Heart left ventricle (tissue), 13 donors: ENCODE results near the gene STIMATE.

Experiments
- CTCF ChIP-seq, 12 donors: fragments of 200-600 bp; sonication (generic) in 4 of 12; IDR thresholded peaks; one replicate each; pipeline versions ENCODE4 v1.5.0 to v1.8.0; 2018 to 2022; ENCODE audit warnings: antibody characterized with exemption in 12 of 12, mild to moderate bottlenecking in 5 of 12
- POLR2A ChIP-seq, 2 donors: fragments of 450-650 bp; IDR thresholded peaks; one replicate each; pipeline ENCODE4 v1.6.1; 2017; ENCODE audit warnings: antibody characterized with exemption in 2 of 2, mild to moderate bottlenecking in 2 of 2, moderate library complexity in 2 of 2
- donor health status: ischemic (EF 13 %, LVEDD 7.1; RV severe dilation, severe dysfunction).
- donor health status: DM: no; HTN: yes; CAD: no.
- donor health status: DM: no; HTN: no; CAD: no.
- donor health status: ischemic (EF 25% LVEDD 6.9; RV normal size, moderate dysfunction).
- donor health status: ischemic (EF 25% LVEDD 5.7; RV mildly dilated, moderate dysfunction).
- donor health status: ischemic (EF 35%, LVEDD 5.7; RV mildly dilated, moderate dysfunction).
- donor health status: nonischemic (EF 11% LVEDD 7.7; RV severe dilation, severe dysfunction).
- donor health status: DM: yes; HTN: yes; CAD: no.
- donor health status: PGD.
- donor health status: ischemic (EF 29% LVEDD 5.4; RV normal size, mild dysfunction).
- donor health status: nonischemic (EF 23%, LVEDD 6.1; RV moderate dilation, normal function).

DNA sequence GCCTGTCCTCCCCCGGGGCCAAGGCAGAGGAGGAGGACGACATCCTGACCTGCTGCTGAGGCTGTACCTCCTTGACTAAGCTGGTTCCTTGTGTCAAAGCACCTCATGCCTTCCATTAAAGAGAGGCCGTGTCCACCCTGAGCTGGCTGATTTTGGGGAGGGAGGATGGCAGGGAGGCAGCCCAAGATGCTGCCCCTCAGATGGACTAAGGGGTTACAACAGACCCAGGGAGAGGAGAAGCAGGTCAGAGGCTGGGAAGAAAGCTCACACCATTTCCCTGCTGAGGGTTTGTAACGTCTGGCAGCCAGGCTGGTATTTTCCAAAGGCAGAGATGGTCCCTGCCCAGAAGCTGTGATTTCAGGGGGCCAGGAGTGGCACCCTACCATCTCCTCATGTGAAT, 105.4 kb downstream of the STIMATE start:
- TF ChIP-seq POLR2A (IDR thresholded peaks at IDR 0.05) (no peak), CTCF (IDR thresholded peaks at IDR 0.05) (no peak)
